ENCODE results near the gene DAAM1. TPM values are rescaled to one million over a fixed set of nuclear protein-coding genes. Genes with fewer than 3 reads are reported as not detected.

Gene DAAM1
- polyA plus RNA-seq, 2 of the 4 experiments (the other 2 are of a cell fraction): 6.8 to 10.8 TPM

DNA sequence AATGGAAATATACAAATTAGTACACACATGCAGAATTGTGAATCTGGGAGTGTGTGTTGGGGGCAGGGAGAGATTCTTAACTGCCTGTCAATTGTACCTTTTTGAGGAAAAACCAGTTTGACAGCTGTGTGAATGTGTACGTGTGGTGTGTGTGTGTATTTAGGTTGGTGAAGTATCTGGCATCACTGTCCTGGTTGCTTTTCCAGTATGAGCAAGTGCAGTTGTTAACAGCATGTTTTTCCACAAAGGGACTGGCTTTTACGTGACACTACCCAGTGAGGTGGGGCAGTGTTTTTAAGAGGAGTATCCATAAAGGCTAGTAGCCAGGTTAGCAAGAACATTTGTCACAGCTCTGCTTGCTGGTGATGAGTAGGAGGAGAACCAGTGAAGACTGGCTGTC, 56.1 kb downstream of the DAAM1 start:
- ATAC-seq (no peak), DNase-seq (ENCODE audit: low read depth in 1 of 2, low spot score in 1 of 2) (no peak), FAIRE-seq (no peak)
- CTCF ChIA-PET: no interaction called here
- Histone ChIP-seq H3K4me3 (no peak overlapping the region), H3K4me1 (peaks cover 8% of the 10 kb centered on the region; the same call in 1 of the 3 replicates), H3K27ac (no peak overlapping the region), H3K4me2 (no peak overlapping the region), H3K9me3 (no peaks in the 10 kb centered on the region)
- TF ChIP-seq FOSL2 (IDR thresholded peaks at IDR 0.05) (no peak), FOSL2 (CRISPR knock-in tag; IDR thresholded peaks at IDR 0.05) (no peak)
- TF ChIP-seq, protein P1, sequence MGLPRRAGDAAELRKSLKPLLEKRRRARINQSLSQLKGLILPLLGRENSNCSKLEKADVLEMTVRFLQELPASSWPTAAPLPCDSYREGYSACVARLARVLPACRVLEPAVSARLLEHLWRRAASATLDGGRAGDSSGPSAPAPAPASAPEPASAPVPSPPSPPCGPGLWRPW (IDR thresholded peaks at IDR 0.05): no peak
- 79% methylated on average over 2 of the region's 2 CpGs for WGBS (ENCODE audit: missing lambda C conversion rate)
- POLR2A ChIA-PET: no interaction called here

DNA sequence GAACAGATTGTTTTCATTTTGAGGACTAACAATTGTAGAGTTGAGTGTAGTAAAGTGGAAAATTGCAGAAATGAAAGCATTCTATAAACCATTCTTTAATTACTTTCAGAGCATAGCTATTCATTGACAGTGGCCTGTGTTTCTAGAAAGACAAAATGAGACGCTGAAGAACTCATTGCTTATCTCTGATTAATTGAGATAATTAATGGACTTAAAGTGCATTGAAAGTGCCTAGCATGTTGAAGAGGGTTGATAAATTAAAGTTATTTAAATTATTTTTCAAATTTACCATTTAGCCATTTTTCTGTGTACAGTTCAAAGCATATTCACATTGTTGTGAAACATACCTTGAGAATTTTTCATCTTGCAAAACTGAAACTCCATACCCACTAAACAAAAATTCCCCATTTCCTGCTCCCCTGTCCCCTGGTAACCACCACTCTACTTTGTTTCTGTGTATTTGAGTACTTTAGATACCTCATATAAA, 57.4 kb downstream of the DAAM1 start:
- no peak for TF ChIP-seq ZSCAN20 (CRISPR knock-in tag; IDR thresholded peaks at IDR 0.05)
- TF ChIP-seq, protein P2, sequence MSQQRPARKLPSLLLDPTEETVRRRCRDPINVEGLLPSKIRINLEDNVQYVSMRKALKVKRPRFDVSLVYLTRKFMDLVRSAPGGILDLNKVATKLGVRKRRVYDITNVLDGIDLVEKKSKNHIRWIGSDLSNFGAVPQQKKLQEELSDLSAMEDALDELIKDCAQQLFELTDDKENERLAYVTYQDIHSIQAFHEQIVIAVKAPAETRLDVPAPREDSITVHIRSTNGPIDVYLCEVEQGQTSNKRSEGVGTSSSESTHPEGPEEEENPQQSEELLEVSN (IDR thresholded peaks at IDR 0.05; ENCODE audit: borderline replicate concordance, low read depth): no peak
- TF ChIP-seq GATA3 (IDR thresholded peaks at IDR 0.05; ENCODE audit: borderline replicate concordance): no peak
- no peak for TF ChIP-seq PHF8 (IDR thresholded peaks at IDR 0.05; ENCODE audit: borderline replicate concordance, low read depth)
- no peak for TF ChIP-seq RARB (CRISPR knock-in tag; IDR thresholded peaks at IDR 0.05)
- TF ChIP-seq, protein P3, sequence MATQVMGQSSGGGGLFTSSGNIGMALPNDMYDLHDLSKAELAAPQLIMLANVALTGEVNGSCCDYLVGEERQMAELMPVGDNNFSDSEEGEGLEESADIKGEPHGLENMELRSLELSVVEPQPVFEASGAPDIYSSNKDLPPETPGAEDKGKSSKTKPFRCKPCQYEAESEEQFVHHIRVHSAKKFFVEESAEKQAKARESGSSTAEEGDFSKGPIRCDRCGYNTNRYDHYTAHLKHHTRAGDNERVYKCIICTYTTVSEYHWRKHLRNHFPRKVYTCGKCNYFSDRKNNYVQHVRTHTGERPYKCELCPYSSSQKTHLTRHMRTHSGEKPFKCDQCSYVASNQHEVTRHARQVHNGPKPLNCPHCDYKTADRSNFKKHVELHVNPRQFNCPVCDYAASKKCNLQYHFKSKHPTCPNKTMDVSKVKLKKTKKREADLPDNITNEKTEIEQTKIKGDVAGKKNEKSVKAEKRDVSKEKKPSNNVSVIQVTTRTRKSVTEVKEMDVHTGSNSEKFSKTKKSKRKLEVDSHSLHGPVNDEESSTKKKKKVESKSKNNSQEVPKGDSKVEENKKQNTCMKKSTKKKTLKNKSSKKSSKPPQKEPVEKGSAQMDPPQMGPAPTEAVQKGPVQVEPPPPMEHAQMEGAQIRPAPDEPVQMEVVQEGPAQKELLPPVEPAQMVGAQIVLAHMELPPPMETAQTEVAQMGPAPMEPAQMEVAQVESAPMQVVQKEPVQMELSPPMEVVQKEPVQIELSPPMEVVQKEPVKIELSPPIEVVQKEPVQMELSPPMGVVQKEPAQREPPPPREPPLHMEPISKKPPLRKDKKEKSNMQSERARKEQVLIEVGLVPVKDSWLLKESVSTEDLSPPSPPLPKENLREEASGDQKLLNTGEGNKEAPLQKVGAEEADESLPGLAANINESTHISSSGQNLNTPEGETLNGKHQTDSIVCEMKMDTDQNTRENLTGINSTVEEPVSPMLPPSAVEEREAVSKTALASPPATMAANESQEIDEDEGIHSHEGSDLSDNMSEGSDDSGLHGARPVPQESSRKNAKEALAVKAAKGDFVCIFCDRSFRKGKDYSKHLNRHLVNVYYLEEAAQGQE (IDR thresholded peaks at IDR 0.05): no peak
- no peak for TF ChIP-seq CHD4 (IDR thresholded peaks at IDR 0.05; ENCODE audit: borderline replicate concordance)
- TF ChIP-seq HDAC2 (IDR thresholded peaks at IDR 0.05): no peak
- TF ChIP-seq JUNB (IDR thresholded peaks at IDR 0.05): no peak
- no peak for TF ChIP-seq NR3C1 (IDR thresholded peaks at IDR 0.05)
- TF ChIP-seq, protein P4, sequence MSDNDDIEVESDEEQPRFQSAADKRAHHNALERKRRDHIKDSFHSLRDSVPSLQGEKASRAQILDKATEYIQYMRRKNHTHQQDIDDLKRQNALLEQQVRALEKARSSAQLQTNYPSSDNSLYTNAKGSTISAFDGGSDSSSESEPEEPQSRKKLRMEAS (IDR thresholded peaks at IDR 0.05): no peak
- no peak for TF ChIP-seq ESRRA (IDR thresholded peaks at IDR 0.05; ENCODE audit: borderline replicate concordance, low read length)
- no peak for TF ChIP-seq BHLHE40 (IDR thresholded peaks at IDR 0.05; ENCODE audit: low read depth, low read length)
- TF ChIP-seq RCOR1 (IDR thresholded peaks at IDR 0.05; ENCODE audit: low read depth, low read length): no peak
- TF ChIP-seq ZC3H11A (IDR thresholded peaks at IDR 0.05): no peak
- H3K4me2 ChIP-seq: no peak overlapping the region
- FAIRE-seq (no peak), DNase-seq (ENCODE audit: low read depth in 1 of 2, low spot score in 1 of 2) (no peak), ATAC-seq (no peak)
- 86% methylated on average over 1 of the region's 1 CpG for WGBS (ENCODE audit: missing lambda C conversion rate)
- no peak overlapping the region for H3K27ac ChIP-seq
- ChIA-PET CTCF (no interaction called here), POLR2A (no interaction called here)
- H3K4me1 ChIP-seq: peaks cover 8% of the 10 kb centered on the region; the same call in 1 of the 3 replicates
- H3K4me3 ChIP-seq: no peak overlapping the region
- no peaks in the 10 kb centered on the region for H3K9me3 ChIP-seq

DNA sequence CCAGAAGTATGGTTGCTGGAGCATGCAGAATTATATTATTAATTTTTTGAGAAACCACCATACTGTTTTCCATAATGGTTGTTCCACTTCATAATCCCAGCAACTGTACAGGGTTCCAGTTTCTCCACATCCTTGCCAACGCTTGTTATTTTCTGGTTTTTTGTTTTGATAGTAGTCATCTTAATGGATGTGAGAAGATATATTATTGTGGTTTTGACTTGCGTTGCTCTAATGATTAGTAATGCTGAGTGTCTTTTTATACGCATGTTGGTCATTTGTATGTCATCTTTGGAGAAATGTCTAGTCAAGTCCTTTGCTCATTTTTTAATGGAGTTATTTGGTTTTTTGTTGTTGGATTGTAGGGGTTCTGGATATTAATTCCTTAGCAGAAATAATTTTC, 58.1 kb downstream of the DAAM1 start:
- DNase-seq (ENCODE audit: low read depth in 1 of 2, low spot score in 1 of 2): no peak
- CTCF ChIA-PET: no interaction called here
- no peak overlapping the region for H3K27ac ChIP-seq
- peaks cover 8% of the 10 kb centered on the region; the same call in 1 of the 3 replicates for H3K4me1 ChIP-seq
- no peak overlapping the region for H3K4me3 ChIP-seq
- no peak for ATAC-seq
- H3K4me2 ChIP-seq: no peak overlapping the region
- TF ChIP-seq ZSCAN20 (CRISPR knock-in tag; IDR thresholded peaks at IDR 0.05) (no peak), CBX8 (IDR thresholded peaks at IDR 0.05) (no peak)
- 80% methylated on average over 3 of the region's 3 CpGs for WGBS (ENCODE audit: missing lambda C conversion rate)
- H3K9me3 ChIP-seq: no peaks in the 10 kb centered on the region
- no peak for FAIRE-seq
- POLR2A ChIA-PET: no interaction called here

Data from A549 (cell line).